HepG2 (cell line): ENCODE measurements around the gene SLIT3. TPM values are rescaled to one million over a fixed set of nuclear protein-coding genes. Genes with fewer than 3 reads are reported as not detected.

ENCODE experiments used
- ATAC-seq: fragments of 200-7000 bp; cut with Tn5 transposase; 3 replicates; pipeline ENCODE4 v1.9.1; 2020; ENCODE audit warnings: mild to moderate bottlenecking, moderate library complexity
- BruUV-seq: library from RNA; stranded (reverse); fragments of 400-500 nt; replicated peaks from 2 replicates; lab custom pipeline; 2021; lab: Mats Ljungman, UMichigan
- CTCF ChIA-PET: fragments of 300-600 bp; formaldehyde crosslinking; extraction: SDS; loops from one replicate; lab custom pipeline; 2021; ENCODE audit warnings: low total read pairs, inconsistent platforms, low intra/inter-chr PET ratio; lab: Yijun Ruan, JAX
- POLR2A ChIA-PET: fragments of 350-600 bp; sonication (Branson Sonifier 250); formaldehyde crosslinking; loops from one replicate; lab custom pipeline; 2020; ENCODE audit warnings: antibody characterized with exemption, inconsistent platforms; lab: Yijun Ruan, JAX
- DNase-seq: peaks from one replicate; pipeline ENCODE4 v3.0.0-alpha.2; 2015; ENCODE audit warnings: low spot score
- FAIRE-seq: peaks from 3 replicates; lab custom pipeline; 2011; peaks lifted over from hg19 to GRCh38; lab: Jason Lieb, UNC
- H2AFZ ChIP-seq: one replicate; pipeline ENCODE4 v1.6.1; 2011; ENCODE audit warnings: low read length, inconsistent platforms
- H3K27ac ChIP-seq: fragments of 300-600 bp; 3 replicates; pipeline ENCODE4 v1.8.0; 2011; ENCODE audit warnings: mixed run types, mild to moderate bottlenecking, mixed read lengths, low read length, inconsistent platforms; ENCODE audit not compliant: insufficient read depth; ENCODE audit errors: extremely low read length
- H3K27me3 ChIP-seq, 2 experiments: fragments of 200-600 bp in 1 of 2; 2 replicates in 1 of 2; 3 replicates in 1 of 2; pipeline versions ENCODE4 v1.6.0 to v1.8.0; 2011; ENCODE audit warnings: low read length in 2 of 2, mild to moderate bottlenecking in 2 of 2, moderate library complexity in 2 of 2, inconsistent platforms in 1 of 2; ENCODE audit not compliant: insufficient read depth in 2 of 2, control insufficient read depth in 1 of 2
- H3K36me3 ChIP-seq, 2 experiments: fragments of 200-600 bp in 1 of 2; replicated peaks in 1 of 2; 2 replicates in 1 of 2; 3 replicates in 1 of 2; pipeline versions ENCODE4 v1.5.1 to v1.8.0; 2011; ENCODE audit warnings: low read length in 2 of 2, inconsistent platforms in 1 of 2; ENCODE audit not compliant: insufficient read depth in 2 of 2, control insufficient read depth in 1 of 2
- H3K4me1 ChIP-seq: 2 replicates; pipeline ENCODE4 v1.5.1; 2012; ENCODE audit warnings: low read length, inconsistent platforms; ENCODE audit not compliant: insufficient read depth
- H3K4me2 ChIP-seq: 2 replicates; pipeline ENCODE4 v1.6.0; 2011; ENCODE audit warnings: low read depth, low read length, inconsistent platforms
- H3K4me3 ChIP-seq, 3 experiments: fragments of 200-600 bp in 1 of 3; sonication (generic), shearing (Covaris generic) in 1 of 3; replicated peaks in 1 of 3; 2 replicates each; pipeline ENCODE4 v1.5.1; 2011 to 2016; ENCODE audit warnings: low read length in 3 of 3, inconsistent platforms in 2 of 3, low read depth in 2 of 3, mild to moderate bottlenecking in 2 of 3, control low read depth in 1 of 3, mixed read lengths in 1 of 3; ENCODE audit not compliant: insufficient read depth in 1 of 3
- H3K79me2 ChIP-seq: one replicate; pipeline ENCODE4 v1.6.1; 2011; ENCODE audit warnings: low read length, inconsistent platforms; ENCODE audit not compliant: insufficient read depth
- H3K9ac ChIP-seq: 2 replicates; pipeline ENCODE4 v1.6.0; 2011; ENCODE audit warnings: mild to moderate bottlenecking, low read depth, low read length, inconsistent platforms; ENCODE audit not compliant: insufficient read depth
- H3K9me3 ChIP-seq: 2 replicates; pipeline ENCODE4 v1.5.1; 2012; ENCODE audit warnings: mild to moderate bottlenecking, low read length
- H4K20me1 ChIP-seq: 2 replicates; pipeline ENCODE4 v1.6.0; 2011; ENCODE audit warnings: inconsistent platforms, mild to moderate bottlenecking, low read length, moderate library complexity; ENCODE audit not compliant: insufficient read depth
- UBTF ChIP-seq: sonication (generic); formaldehyde crosslinking; IDR thresholded peaks from 2 replicates; pipeline ENCODE4 v1.4.0; 2020; ENCODE audit warnings: mild to moderate bottlenecking, missing genetic modification reagents
- ZNF460 ChIP-seq: sonication (generic); formaldehyde crosslinking; IDR thresholded peaks from 2 replicates; pipeline ENCODE4 v1.5.1; 2020; ENCODE audit warnings: missing genetic modification reagents, mild to moderate bottlenecking, borderline replicate concordance
- WGBS: methylation state at CpG from one replicate; pipeline ENCODE4 v1.1.6; 2017; ENCODE audit warnings: low lambda C conversion rate; 5-methylcytosine and 5-hydroxymethylcytosine counted together
- in situ Hi-C: cut with HindIII; loops from 2 replicates; pipeline ENCODE4 v1.10.0; 2017; ENCODE audit warnings: low pct_unique_long_range_greater_than_20kb; ENCODE audit not compliant: extremely low pct_ligation_motif_present
- intact Hi-C: fragments of 100-400 bp; cut with micrococcal nuclease; formaldehyde crosslinking; loops from one replicate; pipeline ENCODE4 v1.10.0; 2022; ENCODE audit not compliant: unreplicated experiment
- polyA plus RNA-seq, 8 experiments: library from polyadenylated mRNA; depleted of rRNA in 3 of 8; stranded (reverse) in 7 of 8; unstranded in 1 of 8; fragments of >200 nt; fragmentation: Illumina TruSeq in 4 of 8; extraction: Trizol in 4 of 8; gene quantifications; 2 replicates each; pipeline versions ENCODE4 v1.2.1 to v1.2.3, GENCODE V29; 2011 to 2016; ENCODE audit warnings: low read depth in 4 of 8, missing spikeins in 1 of 8, mixed read lengths in 1 of 8; ENCODE audit not compliant: insufficient read depth in 1 of 8
- total RNA-seq, 5 experiments: library from RNA; depleted of rRNA; stranded (reverse); fragments of >200 nt; fragmentation: Illumina TruSeq; extraction: Trizol; gene quantifications; 2 replicates each; pipeline ENCODE4 v1.2.3, GENCODE V29; 2016; ENCODE audit warnings: low read depth in 1 of 5

Gene SLIT3
- total and polyA plus RNA-seq, 2 of the 13 experiments (the other 11 are each of a cell fraction or from before 2014, with no cell fraction given): not detected

GRCh38 chr5:168820874-168821273, 480.1 kb downstream of the SLIT3 start:
- FAIRE-seq: no peak
- no peaks in the 10 kb centered on the region for H4K20me1 ChIP-seq
- no peak overlapping the region for H3K4me2 ChIP-seq
- intact Hi-C loops: no loop called here
- in situ Hi-C loops: no loop called here
- peaks cover 0 to 50% of the 10 kb centered on the region in 2 experiments; a peak in 3 of 5 replicates for H3K27me3 ChIP-seq
- POLR2A ChIA-PET: no interaction called here
- H3K4me3 ChIP-seq: no peak overlapping the region
- TF ChIP-seq ZNF460 (CRISPR knock-in tag): no peak
- TF ChIP-seq, all 625 proteins: peak for 0
- Histone ChIP-seq H3K27ac (no peak overlapping the region), H3K9me3 (no peaks in the 10 kb centered on the region), H3K4me1 (no peaks in the 10 kb centered on the region), H2AFZ (no peak overlapping the region), H3K79me2 (no peaks in the 10 kb centered on the region), H3K36me3 (no peaks in the 10 kb centered on the region), H3K9ac (no peak overlapping the region)
- 16% methylated on average over 5 of the region's 5 CpGs for WGBS
- no TSS peak for BruUV-seq
- CTCF ChIA-PET: no interaction called here
- DNase-seq (no peak), ATAC-seq (no peak)

- Histone ChIP-seq H3K4me1 (no peaks in the 10 kb centered on the region), H3K79me2 (no peaks in the 10 kb centered on the region), H3K4me3 (no peak overlapping the region), H2AFZ (no peak overlapping the region), H3K9me3 (no peaks in the 10 kb centered on the region), H3K36me3 (no peaks in the 10 kb centered on the region), H3K9ac (no peak overlapping the region), H3K27me3 (peaks cover 0 to 44% of the 10 kb centered on the region in 2 experiments; a peak in 3 of 5 replicates), H3K27ac (no peak overlapping the region), H4K20me1 (no peaks in the 10 kb centered on the region), H3K4me2 (no peak overlapping the region)
- no peak for TF ChIP-seq UBTF (CRISPR knock-in tag)
- WGBS: 6% methylated on average over 16 of the region's 16 CpGs
- in situ Hi-C loops (no loop called here), intact Hi-C loops (no loop called here)
- ATAC-seq (no peak), DNase-seq (no peak), FAIRE-seq (no peak)
- CTCF ChIA-PET: no interaction called here
- no TSS peak for BruUV-seq
- POLR2A ChIA-PET: no interaction called here
Observed at GRCh38 chr5:168819004-168819621, 481.8 kb downstream of the SLIT3 start.
